ENCODE measurements around the gene BTBD6.

DNA sequence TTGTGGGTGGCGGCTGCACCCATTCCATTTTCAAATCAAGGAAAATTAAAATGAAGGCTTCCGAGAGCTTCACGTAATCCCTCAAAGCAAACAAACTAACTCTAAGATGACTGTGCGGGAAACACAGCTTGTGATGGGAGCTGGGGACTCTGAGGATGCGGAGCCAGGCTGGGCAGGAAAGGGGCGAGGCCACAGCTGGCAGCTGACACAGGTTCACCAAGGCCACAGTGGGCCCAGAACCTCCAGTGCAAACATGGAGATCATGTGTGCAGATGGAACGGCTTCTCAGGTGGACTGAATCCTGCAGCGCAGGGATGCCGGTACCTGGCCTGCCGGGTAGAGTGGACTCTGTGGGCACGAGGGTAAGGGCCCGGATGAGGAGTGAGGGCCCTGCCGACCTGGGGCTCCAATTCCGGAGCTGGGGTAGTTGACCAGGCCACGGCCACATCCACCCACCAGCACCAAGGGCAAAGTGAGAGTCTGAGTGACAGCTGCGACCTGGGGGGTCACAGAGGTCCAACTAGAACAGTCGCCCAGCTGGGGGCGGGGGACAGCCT, 19.2 kb upstream of the BTBD6 start:
- TF ChIP-seq, protein P1, sequence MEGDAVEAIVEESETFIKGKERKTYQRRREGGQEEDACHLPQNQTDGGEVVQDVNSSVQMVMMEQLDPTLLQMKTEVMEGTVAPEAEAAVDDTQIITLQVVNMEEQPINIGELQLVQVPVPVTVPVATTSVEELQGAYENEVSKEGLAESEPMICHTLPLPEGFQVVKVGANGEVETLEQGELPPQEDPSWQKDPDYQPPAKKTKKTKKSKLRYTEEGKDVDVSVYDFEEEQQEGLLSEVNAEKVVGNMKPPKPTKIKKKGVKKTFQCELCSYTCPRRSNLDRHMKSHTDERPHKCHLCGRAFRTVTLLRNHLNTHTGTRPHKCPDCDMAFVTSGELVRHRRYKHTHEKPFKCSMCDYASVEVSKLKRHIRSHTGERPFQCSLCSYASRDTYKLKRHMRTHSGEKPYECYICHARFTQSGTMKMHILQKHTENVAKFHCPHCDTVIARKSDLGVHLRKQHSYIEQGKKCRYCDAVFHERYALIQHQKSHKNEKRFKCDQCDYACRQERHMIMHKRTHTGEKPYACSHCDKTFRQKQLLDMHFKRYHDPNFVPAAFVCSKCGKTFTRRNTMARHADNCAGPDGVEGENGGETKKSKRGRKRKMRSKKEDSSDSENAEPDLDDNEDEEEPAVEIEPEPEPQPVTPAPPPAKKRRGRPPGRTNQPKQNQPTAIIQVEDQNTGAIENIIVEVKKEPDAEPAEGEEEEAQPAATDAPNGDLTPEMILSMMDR (IDR thresholded peaks at IDR 0.05): no peak
- no peak for TF ChIP-seq EP300 (IDR thresholded peaks at IDR 0.05)

All from esophagus muscularis mucosa (tissue), 3 donors.